Esophagus squamous epithelium (tissue), 4 donors: ENCODE measurements around the gene SHLD1.

ENCODE experiments used
- CTCF ChIP-seq, 6 experiments: fragments of 450-650 bp in 4 of 6; fragments of 200-600 bp in 2 of 6; sonication (generic) in 2 of 6; IDR thresholded peaks; one replicate each; pipeline ENCODE4 v1.5.1; 2016 to 2019; ENCODE audit warnings: antibody characterized with exemption in 6 of 6, mild to moderate bottlenecking in 4 of 6, moderate library complexity in 4 of 6
- POLR2A ChIP-seq, 4 donors: fragments of 450-650 bp; IDR thresholded peaks; one replicate each; pipeline ENCODE4 v1.6.1; 2017; ENCODE audit warnings: antibody characterized with exemption in 4 of 4, mild to moderate bottlenecking in 4 of 4, moderate library complexity in 3 of 4

- no peak for TF ChIP-seq CTCF (IDR thresholded peaks at IDR 0.05)
- TF ChIP-seq POLR2A (IDR thresholded peaks at IDR 0.05), result no peak
These were observed 57.2 kb downstream of the SHLD1 start for GRCh38 chr20:5807431-5807830.
